B cell (primary cell): ENCODE data around the gene SLC7A7.

ENCODE experiments used
- EZH2 ChIP-seq: IDR thresholded peaks from 2 replicates; pipeline ENCODE4 v1.6.1; 2012; ENCODE audit warnings: borderline replicate concordance, low read depth, mild to moderate bottlenecking, moderate library complexity, low read length; ENCODE audit not compliant: insufficient read depth, poor library complexity, severe bottlenecking
- TF ChIP-seq, protein P1 (sequence below): fragments of 200-600 bp; IDR thresholded peaks from one replicate; pipeline ENCODE4 v1.8.0; 2022; ENCODE audit warnings: antibody characterized with exemption, mild to moderate bottlenecking

DNA sequence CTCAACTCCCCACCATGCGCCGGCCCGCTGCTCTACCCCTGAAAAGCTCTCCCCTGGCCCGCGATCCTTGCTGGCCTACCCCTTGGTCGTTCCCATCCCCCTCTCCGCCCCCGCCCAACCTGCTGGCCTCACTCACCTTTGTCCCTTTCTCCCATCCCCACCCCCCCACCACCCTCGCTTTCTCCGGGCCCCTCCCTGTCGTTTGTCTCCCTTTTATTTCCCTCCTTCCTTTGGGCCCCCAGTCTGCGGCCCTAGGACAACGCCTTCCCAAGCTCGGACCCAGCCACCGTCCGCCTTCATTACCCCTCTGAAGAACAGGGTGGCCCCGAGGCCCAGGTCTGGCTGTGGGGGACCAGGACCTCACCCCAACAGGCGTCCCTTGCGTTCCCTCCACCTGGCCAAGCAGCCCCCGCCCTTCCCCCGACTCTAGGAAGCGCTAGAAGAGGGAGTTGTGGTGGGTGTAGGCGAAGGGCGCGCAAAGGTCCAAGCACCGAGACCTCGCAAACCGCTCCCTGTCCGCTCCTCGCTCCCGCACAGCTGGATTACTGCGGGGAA lies 6.9 kb upstream of the SLC7A7 start:
- TF ChIP-seq, protein P1, sequence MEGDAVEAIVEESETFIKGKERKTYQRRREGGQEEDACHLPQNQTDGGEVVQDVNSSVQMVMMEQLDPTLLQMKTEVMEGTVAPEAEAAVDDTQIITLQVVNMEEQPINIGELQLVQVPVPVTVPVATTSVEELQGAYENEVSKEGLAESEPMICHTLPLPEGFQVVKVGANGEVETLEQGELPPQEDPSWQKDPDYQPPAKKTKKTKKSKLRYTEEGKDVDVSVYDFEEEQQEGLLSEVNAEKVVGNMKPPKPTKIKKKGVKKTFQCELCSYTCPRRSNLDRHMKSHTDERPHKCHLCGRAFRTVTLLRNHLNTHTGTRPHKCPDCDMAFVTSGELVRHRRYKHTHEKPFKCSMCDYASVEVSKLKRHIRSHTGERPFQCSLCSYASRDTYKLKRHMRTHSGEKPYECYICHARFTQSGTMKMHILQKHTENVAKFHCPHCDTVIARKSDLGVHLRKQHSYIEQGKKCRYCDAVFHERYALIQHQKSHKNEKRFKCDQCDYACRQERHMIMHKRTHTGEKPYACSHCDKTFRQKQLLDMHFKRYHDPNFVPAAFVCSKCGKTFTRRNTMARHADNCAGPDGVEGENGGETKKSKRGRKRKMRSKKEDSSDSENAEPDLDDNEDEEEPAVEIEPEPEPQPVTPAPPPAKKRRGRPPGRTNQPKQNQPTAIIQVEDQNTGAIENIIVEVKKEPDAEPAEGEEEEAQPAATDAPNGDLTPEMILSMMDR = no peak
- TF ChIP-seq EZH2 = no peak
